OCI-LY3 (cell line): ENCODE measurements around the gene FARP1.

Experiments used
- H2AFZ ChIP-seq: fragments of 200-600, 300-600 bp; shearing (Covaris generic); 2 replicates; pipeline ENCODE4 v1.6.0; 2014; ENCODE audit warnings: antibody characterized with exemption, low read depth, low read length
- H3K27ac ChIP-seq: fragments of 200-600, 300-600 bp; sonication (generic); 2 replicates; pipeline ENCODE4 v1.5.1; 2014; ENCODE audit warnings: mild to moderate bottlenecking, low read length, moderate library complexity, mixed read lengths
- H3K27me3 ChIP-seq: fragments of 200-600, 300-600 bp; sonication (generic); 2 replicates; pipeline ENCODE4 v1.6.1; 2014; ENCODE audit warnings: low read depth, low read length, mixed read lengths
- H3K36me3 ChIP-seq: fragments of 200-600, 300-600 bp; sonication (generic); replicated peaks from 2 replicates; pipeline ENCODE3; 2014; ENCODE audit warnings: low read depth, low read length, mixed read lengths
- H3K4me1 ChIP-seq: fragments of 300-600, 200-600 bp; sonication (generic); 2 replicates; pipeline ENCODE4 v1.6.1; 2014; ENCODE audit warnings: low read length, mixed read lengths
- H3K4me2 ChIP-seq: fragments of 200-600, 300-600 bp; sonication (generic); 2 replicates; pipeline ENCODE4 v1.6.1; 2014; ENCODE audit warnings: low read length, mixed read lengths
- H3K4me3 ChIP-seq: fragments of 300-600, 200-600 bp; sonication (generic); 2 replicates; pipeline ENCODE4 v1.5.1; 2014; ENCODE audit warnings: antibody characterized with exemption, mild to moderate bottlenecking, low read length, moderate library complexity
- H3K79me2 ChIP-seq: fragments of 300-600, 200-600 bp; shearing (Covaris generic); 2 replicates; pipeline ENCODE4 v1.6.1; 2014; ENCODE audit warnings: mild to moderate bottlenecking, low read length, mixed read lengths
- H3K9ac ChIP-seq: fragments of 300-600, 200-600 bp; shearing (Covaris generic); 2 replicates; pipeline ENCODE4 v1.6.0; 2014; ENCODE audit warnings: mild to moderate bottlenecking, low read length, moderate library complexity
- H3K9me3 ChIP-seq: fragments of 200-600, 300-600 bp; shearing (Covaris generic); 2 replicates; pipeline ENCODE4 v1.6.1; 2014; ENCODE audit warnings: low read length, mixed read lengths; ENCODE audit not compliant: insufficient read depth
- H4K20me1 ChIP-seq: fragments of 200-600, 300-600 bp; sonication (generic); 2 replicates; pipeline ENCODE4 v1.6.1; 2016; ENCODE audit warnings: low read length, mixed read lengths; ENCODE audit not compliant: insufficient read depth
- CTCF ChIP-seq: fragments of 200-600, 300-600 bp; sonication (generic); IDR thresholded peaks from 2 replicates; pipeline ENCODE4 v1.5.1; 2014; ENCODE audit warnings: antibody characterized with exemption, low read length, low read depth
- EZH2phosphoT487 ChIP-seq: fragments of 200-600 bp; shearing (Covaris generic); IDR thresholded peaks from 2 replicates; pipeline ENCODE4 v1.6.1; 2018; ENCODE audit warnings: antibody characterized with exemption, mixed run types, low read depth

The FARP1 gene

DNA sequence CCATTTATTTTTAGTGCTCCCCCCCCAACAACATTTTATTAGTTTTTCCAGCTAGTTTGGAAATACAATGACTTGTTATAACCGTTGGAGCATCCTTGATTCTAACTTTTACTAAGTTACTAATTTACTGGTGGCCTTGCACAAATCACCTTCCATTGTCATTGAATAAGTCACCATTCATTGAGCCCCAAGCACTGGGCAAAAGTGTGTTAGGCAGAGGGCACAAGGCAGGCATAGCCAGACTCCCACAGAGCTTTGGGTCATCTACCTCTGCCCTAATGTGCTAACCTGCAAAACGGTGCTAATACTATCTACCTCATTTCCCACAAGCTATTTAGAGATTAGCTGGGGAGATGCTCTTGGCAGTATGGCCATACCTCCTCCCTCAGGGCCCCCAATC is 120.9 kb downstream of the FARP1 start:
- no peak overlapping the region for H2AFZ ChIP-seq
- H3K36me3 ChIP-seq, result no peaks in the 10 kb centered on the region
- no peaks in the 10 kb centered on the region for H4K20me1 ChIP-seq
- H3K9me3 ChIP-seq, result no peaks in the 10 kb centered on the region
- H3K4me3 ChIP-seq, result no peak overlapping the region
- H3K27ac ChIP-seq, result no peak overlapping the region
- no peak overlapping the region for H3K4me2 ChIP-seq
- H3K4me1 ChIP-seq, result no peaks in the 10 kb centered on the region
- TF ChIP-seq EZH2phosphoT487, result no peak
- no peak for TF ChIP-seq CTCF
- no peaks in the 10 kb centered on the region for H3K79me2 ChIP-seq
- no peak overlapping the region for H3K9ac ChIP-seq
- H3K27me3 ChIP-seq, result no peaks in the 10 kb centered on the region

- Histone ChIP-seq H3K4me3 (no peak overlapping the region), H3K27ac (no peak overlapping the region), H3K9ac (no peak overlapping the region), H2AFZ (no peak overlapping the region), H3K36me3 (no peaks in the 10 kb centered on the region), H3K9me3 (no peaks in the 10 kb centered on the region), H3K27me3 (no peaks in the 10 kb centered on the region), H3K4me1 (no peaks in the 10 kb centered on the region), H3K79me2 (no peaks in the 10 kb centered on the region), H3K4me2 (no peak overlapping the region), H4K20me1 (no peaks in the 10 kb centered on the region)
- TF ChIP-seq CTCF (no peak), EZH2phosphoT487 (no peak)
Observed at GRCh38 chr13:98264877-98265276, 122.0 kb downstream of the FARP1 start.

DNA sequence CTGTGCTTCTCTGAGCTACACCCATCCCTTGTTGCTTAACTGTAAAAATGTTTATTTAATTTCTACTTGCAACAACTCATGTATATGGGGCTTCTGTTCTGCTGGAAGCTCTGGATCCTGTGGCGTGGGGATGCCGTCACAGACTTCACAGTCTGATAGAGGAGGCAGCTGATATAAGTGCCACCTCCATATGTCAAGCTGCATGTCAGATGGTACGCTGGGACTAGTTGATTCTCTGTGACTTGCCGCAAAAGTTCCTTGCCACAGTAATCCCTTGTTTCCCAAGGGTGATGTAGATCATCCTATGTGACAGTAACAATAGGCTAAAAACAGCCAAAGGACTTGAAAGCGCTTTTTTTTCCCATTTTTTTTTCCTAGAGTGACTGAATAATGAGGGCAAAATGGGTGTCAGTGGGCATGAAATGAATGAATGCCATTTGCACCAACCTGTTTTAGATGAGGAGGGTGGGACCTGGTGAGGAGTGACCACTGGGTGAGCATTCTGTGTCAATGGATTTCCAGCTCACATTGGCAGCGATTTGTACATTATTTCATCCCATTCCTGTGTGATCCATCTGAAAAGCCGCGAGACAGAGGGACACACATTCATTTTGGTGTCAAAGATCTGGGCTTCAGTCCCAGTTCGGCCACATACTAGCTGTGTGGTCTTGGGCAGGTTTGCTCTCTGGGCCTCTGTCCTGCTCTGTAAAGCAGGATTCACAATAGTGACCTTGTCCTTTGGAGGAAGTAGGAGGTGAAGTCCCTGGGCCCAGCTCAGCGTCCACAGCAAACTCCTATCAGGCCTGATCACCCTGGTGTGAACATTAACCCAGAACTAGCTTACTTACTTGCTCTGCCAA is 123.0 kb downstream of the FARP1 start:
- Histone ChIP-seq H3K27ac (no peak overlapping the region), H3K9ac (no peak overlapping the region), H4K20me1 (no peaks in the 10 kb centered on the region), H3K36me3 (no peaks in the 10 kb centered on the region), H2AFZ (no peak overlapping the region), H3K79me2 (no peaks in the 10 kb centered on the region), H3K4me1 (no peaks in the 10 kb centered on the region), H3K27me3 (no peaks in the 10 kb centered on the region), H3K4me3 (no peak overlapping the region), H3K4me2 (no peak overlapping the region), H3K9me3 (no peaks in the 10 kb centered on the region)
- no peak for TF ChIP-seq EZH2phosphoT487
- no peak for TF ChIP-seq CTCF

- Histone ChIP-seq H3K27ac (no peak overlapping the region), H4K20me1 (no peaks in the 10 kb centered on the region), H3K4me2 (no peak overlapping the region), H3K79me2 (no peaks in the 10 kb centered on the region), H3K9ac (no peak overlapping the region), H3K4me3 (no peak overlapping the region), H3K27me3 (no peaks in the 10 kb centered on the region), H3K9me3 (no peaks in the 10 kb centered on the region), H2AFZ (no peak overlapping the region), H3K36me3 (no peaks in the 10 kb centered on the region), H3K4me1 (no peaks in the 10 kb centered on the region)
- TF ChIP-seq CTCF (no peak), EZH2phosphoT487 (no peak)
Observed at GRCh38 chr13:98267080-98267912, 124.4 kb downstream of the FARP1 start.
